ENCODE data around the gene KRTAP1-3.

The KRTAP1-3 gene

GRCh38 chr17:41016578-41017215, 18.0 kb downstream of the KRTAP1-3 start:
- H3K27ac ChIP-seq (replicated peaks), result no peak overlapping the region

GRCh38 chr17:41015454-41015853, 19.2 kb downstream of the KRTAP1-3 start:
- Histone ChIP-seq H3K4me3 (replicated peaks; ENCODE audit: insufficient read depth, low read length) (no peak overlapping the region), H3K27ac (replicated peaks) (no peak overlapping the region), H3K27me3 (ENCODE audit: insufficient read depth, poor library complexity, severe bottlenecking) (no peaks in the 10 kb centered on the region)
- TF ChIP-seq POLR2AphosphoS5 (IDR thresholded peaks at IDR 0.05; ENCODE audit: low read depth) (no peak), REST (IDR thresholded peaks at IDR 0.05; ENCODE audit: insufficient replicate concordance, low read depth) (no peak)
- DNase-seq (ENCODE audit: low read depth in 1 of 2, low spot score in 1 of 2), result no peak

More at GRCh38 chr17:41016578-41017215, 18.0 kb downstream of the KRTAP1-3 start:
- DNase-seq (ENCODE audit: low read depth in 1 of 2, low spot score in 1 of 2), result no peak
- no peak for TF ChIP-seq GABPA (IDR thresholded peaks at IDR 0.05; ENCODE audit: low read depth)
- TF ChIP-seq REST (IDR thresholded peaks at IDR 0.05; ENCODE audit: insufficient replicate concordance, low read depth), result no peak
- no peak for TF ChIP-seq SPI1 (IDR thresholded peaks at IDR 0.05; ENCODE audit: borderline replicate concordance, low read depth)
- no peak for TF ChIP-seq POLR2AphosphoS5 (IDR thresholded peaks at IDR 0.05; ENCODE audit: low read depth)
- TF ChIP-seq CTCF (IDR thresholded peaks at IDR 0.05; ENCODE audit: insufficient read depth, low read length), result no peak
- no peak overlapping the region for H3K4me3 ChIP-seq (replicated peaks; ENCODE audit: insufficient read depth, low read length)
- no peaks in the 10 kb centered on the region for H3K27me3 ChIP-seq (ENCODE audit: insufficient read depth, poor library complexity, severe bottlenecking)

GRCh38 chr17:41013606-41014005, 21.1 kb downstream of the KRTAP1-3 start:
- no peaks in the 10 kb centered on the region for H3K27me3 ChIP-seq (ENCODE audit: insufficient read depth, poor library complexity, severe bottlenecking)
- no peak for DNase-seq (ENCODE audit: low read depth in 1 of 2, low spot score in 1 of 2)
- H3K27ac ChIP-seq (replicated peaks), result no peak overlapping the region
- no peak overlapping the region for H3K4me3 ChIP-seq (replicated peaks; ENCODE audit: insufficient read depth, low read length)
- no peak for TF ChIP-seq POLR2AphosphoS5 (IDR thresholded peaks at IDR 0.05; ENCODE audit: low read depth)

GRCh38 chr17:41013181-41013580, 21.5 kb downstream of the KRTAP1-3 start:
- no peak for DNase-seq (ENCODE audit: low read depth in 1 of 2, low spot score in 1 of 2)
- no peak for TF ChIP-seq POLR2AphosphoS5 (IDR thresholded peaks at IDR 0.05; ENCODE audit: low read depth)
- no peak for TF ChIP-seq CTCF (IDR thresholded peaks at IDR 0.05; ENCODE audit: insufficient read depth, low read length)
- no peak for TF ChIP-seq REST (IDR thresholded peaks at IDR 0.05; ENCODE audit: insufficient replicate concordance, low read depth)
- no peak for TF ChIP-seq GABPA (IDR thresholded peaks at IDR 0.05; ENCODE audit: low read depth)
- no peak for TF ChIP-seq SPI1 (IDR thresholded peaks at IDR 0.05; ENCODE audit: borderline replicate concordance, low read depth)
- Histone ChIP-seq H3K4me3 (replicated peaks; ENCODE audit: insufficient read depth, low read length) (no peak overlapping the region), H3K27ac (replicated peaks) (no peak overlapping the region), H3K27me3 (ENCODE audit: insufficient read depth, poor library complexity, severe bottlenecking) (no peaks in the 10 kb centered on the region)

Data from HL-60 (cell line).